ENCODE measurements around the gene PTPRZ1.

DNA sequence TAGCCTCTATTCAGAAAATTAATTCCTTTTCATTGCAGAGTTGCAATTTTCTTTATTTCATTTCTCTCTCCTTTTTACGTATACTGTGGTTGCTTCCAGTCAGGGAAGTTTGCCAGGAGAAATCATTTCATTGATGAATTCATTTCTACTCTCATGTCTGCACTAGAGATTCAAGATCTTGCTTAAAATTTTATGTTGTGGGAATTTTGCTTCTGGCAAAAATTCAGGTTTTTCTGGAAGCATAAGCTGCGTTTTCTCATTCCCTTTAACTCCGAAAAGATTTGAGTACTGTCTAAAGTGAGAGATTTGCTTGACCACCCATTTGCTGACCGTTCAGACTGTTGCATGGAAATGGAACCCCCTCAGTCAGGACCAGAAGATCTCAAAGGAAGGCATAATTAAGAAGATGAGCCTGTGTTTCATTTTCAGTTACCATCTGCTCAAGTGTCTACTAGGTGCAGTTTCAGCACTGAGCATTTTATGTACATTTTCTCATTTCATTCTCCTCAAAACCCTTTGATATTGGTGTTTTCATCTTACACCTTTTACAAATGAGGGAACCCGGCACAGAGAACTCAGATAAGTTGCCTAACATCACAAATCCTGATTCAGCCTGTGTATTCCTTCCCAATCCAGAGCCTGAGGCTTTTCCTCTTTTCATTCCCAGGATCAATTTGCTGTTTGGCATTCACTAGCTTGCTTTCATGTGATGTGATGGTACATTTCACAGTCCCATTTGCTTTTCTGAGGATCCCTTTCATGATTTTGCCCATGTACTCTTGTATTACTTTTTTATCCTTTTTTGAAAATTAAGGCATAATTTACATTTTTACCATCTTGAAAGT lies 3.9 kb downstream of the PTPRZ1 start:
- TF ChIP-seq, protein P1, sequence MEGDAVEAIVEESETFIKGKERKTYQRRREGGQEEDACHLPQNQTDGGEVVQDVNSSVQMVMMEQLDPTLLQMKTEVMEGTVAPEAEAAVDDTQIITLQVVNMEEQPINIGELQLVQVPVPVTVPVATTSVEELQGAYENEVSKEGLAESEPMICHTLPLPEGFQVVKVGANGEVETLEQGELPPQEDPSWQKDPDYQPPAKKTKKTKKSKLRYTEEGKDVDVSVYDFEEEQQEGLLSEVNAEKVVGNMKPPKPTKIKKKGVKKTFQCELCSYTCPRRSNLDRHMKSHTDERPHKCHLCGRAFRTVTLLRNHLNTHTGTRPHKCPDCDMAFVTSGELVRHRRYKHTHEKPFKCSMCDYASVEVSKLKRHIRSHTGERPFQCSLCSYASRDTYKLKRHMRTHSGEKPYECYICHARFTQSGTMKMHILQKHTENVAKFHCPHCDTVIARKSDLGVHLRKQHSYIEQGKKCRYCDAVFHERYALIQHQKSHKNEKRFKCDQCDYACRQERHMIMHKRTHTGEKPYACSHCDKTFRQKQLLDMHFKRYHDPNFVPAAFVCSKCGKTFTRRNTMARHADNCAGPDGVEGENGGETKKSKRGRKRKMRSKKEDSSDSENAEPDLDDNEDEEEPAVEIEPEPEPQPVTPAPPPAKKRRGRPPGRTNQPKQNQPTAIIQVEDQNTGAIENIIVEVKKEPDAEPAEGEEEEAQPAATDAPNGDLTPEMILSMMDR (IDR thresholded peaks at IDR 0.05): no peak
- TF ChIP-seq POLR2AphosphoS5 (IDR thresholded peaks at IDR 0.05): no peak

Data from prostate gland (tissue), 2 donors.